ENCODE results near the gene MRPL20.
A peak's percentile ranks its signal among the peaks of the same experiment; 100 is the strongest.
"Not testable (repeated sequence)": the region's sequence is repeated elsewhere in the genome, so short reads cannot be mapped to it uniquely, and the experiment has no call there.

MRPL20 gene

GRCh38 chr1:1387098-1388077 lies 19.7 kb downstream of the MRPL20 start:
- Histone ChIP-seq H3K9ac (ENCODE audit: low read depth in 1 of 2, low read length in 2 of 2) (no peak overlapping the region), H3K36me3 (ENCODE audit: control insufficient read depth in 2 of 2, insufficient read depth in 2 of 2, low read length in 2 of 2) (peaks cover 54 to 62% of the 10 kb centered on the region in 2 donors)

GRCh38 chr1:1385931-1386330 lies 21.2 kb downstream of the MRPL20 start:
- Histone ChIP-seq H3K27ac (ENCODE audit: low read depth in 2 of 2, low read length in 2 of 2) (no peak overlapping the region), H3K4me3 (ENCODE audit: low read length in 2 of 2) (no peak overlapping the region), H3K36me3 (ENCODE audit: control insufficient read depth in 2 of 2, insufficient read depth in 2 of 2, low read length in 2 of 2) (peaks cover 42 to 55% of the 10 kb centered on the region in 2 donors), H3K9me3 (ENCODE audit: control insufficient read depth in 2 of 2, low read length in 2 of 2) (no peaks in the 10 kb centered on the region), H3K4me1 (ENCODE audit: control insufficient read depth in 2 of 2, insufficient read depth in 2 of 2, low read length in 2 of 2) (no peaks in the 10 kb centered on the region), H3K27me3 (ENCODE audit: control insufficient read depth in 2 of 2, insufficient read depth in 2 of 2, low read length in 2 of 2) (no peaks in the 10 kb centered on the region), H3K9ac (ENCODE audit: low read depth in 1 of 2, low read length in 2 of 2) (no peak overlapping the region)

More at GRCh38 chr1:1387098-1388077, 19.7 kb downstream of the MRPL20 start:
- H3K4me3 ChIP-seq (ENCODE audit: low read length in 2 of 2), result no peak overlapping the region
- no peaks in the 10 kb centered on the region for H3K4me1 ChIP-seq (ENCODE audit: control insufficient read depth in 2 of 2, insufficient read depth in 2 of 2, low read length in 2 of 2)
- no peaks in the 10 kb centered on the region for H3K9me3 ChIP-seq (ENCODE audit: control insufficient read depth in 2 of 2, low read length in 2 of 2)
- no peaks in the 10 kb centered on the region for H3K27me3 ChIP-seq (ENCODE audit: control insufficient read depth in 2 of 2, insufficient read depth in 2 of 2, low read length in 2 of 2)
- no peak overlapping the region for H3K27ac ChIP-seq (ENCODE audit: low read depth in 2 of 2, low read length in 2 of 2)

- H3K36me3 ChIP-seq (ENCODE audit: control insufficient read depth in 2 of 2, insufficient read depth in 2 of 2, low read length in 2 of 2), result peaks cover 36 to 49% of the 10 kb centered on the region in 2 donors
Measured at GRCh38 chr1:1385339-1385738, 21.8 kb downstream of the MRPL20 start.

DNA sequence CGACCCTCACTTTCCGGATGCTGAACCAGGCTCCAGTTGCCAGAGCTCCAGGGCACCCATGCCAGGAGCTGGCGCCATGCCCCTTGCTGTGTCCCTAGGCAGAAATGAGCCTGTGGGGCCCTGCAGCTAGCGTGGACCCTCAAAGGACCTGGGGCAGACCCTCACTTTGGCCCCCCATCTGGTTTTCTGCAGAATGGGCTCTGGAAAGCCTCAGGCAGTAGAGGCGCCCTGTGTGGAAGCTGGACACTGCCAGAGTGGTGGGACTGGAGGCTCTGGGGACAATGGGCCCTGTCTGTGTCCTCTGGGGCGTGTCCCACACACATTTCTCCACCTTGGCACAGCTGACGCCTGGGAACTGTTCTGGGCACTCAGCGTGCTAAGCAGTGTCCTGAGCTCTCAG lies 25.8 kb downstream of the MRPL20 start:
- Histone ChIP-seq H3K9me3 (ENCODE audit: control insufficient read depth in 2 of 2, low read length in 2 of 2) (no peaks in the 10 kb centered on the region), H3K4me1 (ENCODE audit: control insufficient read depth in 2 of 2, insufficient read depth in 2 of 2, low read length in 2 of 2) (no peaks in the 10 kb centered on the region), H3K9ac (ENCODE audit: low read depth in 1 of 2, low read length in 2 of 2) (no peak overlapping the region), H3K27ac (ENCODE audit: low read depth in 2 of 2, low read length in 2 of 2) (no peak overlapping the region), H3K27me3 (ENCODE audit: control insufficient read depth in 2 of 2, insufficient read depth in 2 of 2, low read length in 2 of 2) (no peaks in the 10 kb centered on the region), H3K4me3 (ENCODE audit: low read length in 2 of 2) (no peak overlapping the region), H3K36me3 (ENCODE audit: control insufficient read depth in 2 of 2, insufficient read depth in 2 of 2, low read length in 2 of 2) (peaks cover 6 to 13% of the 10 kb centered on the region in 2 donors)

More at GRCh38 chr1:1385339-1385738, 21.8 kb downstream of the MRPL20 start:
- H3K27ac ChIP-seq (ENCODE audit: low read depth in 2 of 2, low read length in 2 of 2); H3K9me3 ChIP-seq (ENCODE audit: control insufficient read depth in 2 of 2, low read length in 2 of 2); H3K27me3 ChIP-seq (ENCODE audit: control insufficient read depth in 2 of 2, insufficient read depth in 2 of 2, low read length in 2 of 2); H3K9ac ChIP-seq (ENCODE audit: low read depth in 1 of 2, low read length in 2 of 2); H3K4me3 ChIP-seq (ENCODE audit: low read length in 2 of 2); H3K4me1 ChIP-seq (ENCODE audit: control insufficient read depth in 2 of 2, insufficient read depth in 2 of 2, low read length in 2 of 2): not testable (repeated sequence)

DNA sequence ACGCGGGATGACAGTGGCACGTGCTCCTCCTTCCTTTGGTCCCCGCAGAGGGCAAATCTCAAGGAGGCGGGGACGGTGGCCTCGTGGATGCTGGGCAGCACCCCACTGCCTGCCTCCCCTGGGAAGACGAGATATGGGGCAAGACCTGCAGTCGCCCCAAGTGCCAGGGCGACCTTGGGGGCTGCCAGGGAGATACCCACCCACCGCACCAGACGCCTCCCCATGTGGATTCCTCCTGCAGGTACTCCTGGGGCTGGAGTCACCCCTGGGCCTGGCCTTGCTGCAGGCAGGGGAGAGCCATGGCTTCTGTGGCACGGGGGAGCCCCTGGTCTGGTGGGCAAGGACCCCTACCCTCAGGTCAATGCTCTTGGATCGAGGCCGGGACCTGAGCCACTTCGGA lies 26.2 kb downstream of the MRPL20 start:
- peaks cover 2 to 9% of the 10 kb centered on the region in 2 donors for H3K36me3 ChIP-seq (ENCODE audit: control insufficient read depth in 2 of 2, insufficient read depth in 2 of 2, low read length in 2 of 2)
- no peak overlapping the region for H3K27ac ChIP-seq (ENCODE audit: low read depth in 2 of 2, low read length in 2 of 2)
- H3K27me3 ChIP-seq (ENCODE audit: control insufficient read depth in 2 of 2, insufficient read depth in 2 of 2, low read length in 2 of 2), result no peaks in the 10 kb centered on the region
- no peaks in the 10 kb centered on the region for H3K4me1 ChIP-seq (ENCODE audit: control insufficient read depth in 2 of 2, insufficient read depth in 2 of 2, low read length in 2 of 2)
- no peak overlapping the region for H3K9ac ChIP-seq (ENCODE audit: low read depth in 1 of 2, low read length in 2 of 2)
- no peaks in the 10 kb centered on the region for H3K9me3 ChIP-seq (ENCODE audit: control insufficient read depth in 2 of 2, low read length in 2 of 2)
- H3K4me3 ChIP-seq (ENCODE audit: low read length in 2 of 2), result no peak overlapping the region

- Histone ChIP-seq H3K4me1 (ENCODE audit: control insufficient read depth in 2 of 2, insufficient read depth in 2 of 2, low read length in 2 of 2) (peaks cover 8 to 9% of the 10 kb centered on the region in 2 donors), H3K9me3 (ENCODE audit: control insufficient read depth in 2 of 2, low read length in 2 of 2) (no peaks in the 10 kb centered on the region), H3K27me3 (ENCODE audit: control insufficient read depth in 2 of 2, insufficient read depth in 2 of 2, low read length in 2 of 2) (no peaks in the 10 kb centered on the region)
Measured at GRCh38 chr1:1377540-1378205, 29.4 kb downstream of the MRPL20 start.

DNA sequence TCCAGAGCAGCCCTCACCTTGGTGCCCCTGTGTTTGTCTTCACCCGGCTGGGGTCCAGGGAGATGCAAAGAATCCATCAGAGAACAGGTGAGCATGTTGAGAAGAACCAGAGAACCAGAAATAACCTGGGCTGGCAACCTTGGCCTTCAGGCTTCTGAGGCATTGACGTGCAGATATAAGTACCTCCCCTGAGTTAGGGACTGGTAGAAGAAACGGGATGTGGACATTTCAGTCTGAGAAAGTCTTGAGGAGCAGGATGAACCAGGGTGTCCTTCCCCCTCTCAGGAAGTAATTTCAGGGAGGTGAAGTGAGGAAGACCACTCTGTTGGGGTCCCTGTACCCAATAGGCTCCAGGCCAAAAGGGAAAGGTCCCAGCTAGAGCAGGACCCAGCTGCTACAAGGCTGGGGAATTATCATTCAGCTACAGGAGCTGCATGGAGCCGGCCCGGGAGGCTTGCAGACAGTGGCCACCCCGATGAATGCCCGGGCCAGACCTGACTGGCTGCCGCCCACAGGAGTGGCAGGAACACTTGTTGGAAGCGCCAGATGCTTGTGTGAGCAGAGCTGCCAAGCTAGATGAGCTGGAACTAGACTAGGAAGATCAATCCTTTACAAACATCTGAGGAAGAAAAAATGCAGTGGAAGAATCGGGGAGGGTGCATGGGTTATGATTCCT lies 30.4 kb downstream of the MRPL20 start:
- H3K4me1 ChIP-seq (ENCODE audit: control insufficient read depth in 2 of 2, insufficient read depth in 2 of 2, low read length in 2 of 2), result peaks cover 8 to 15% of the 10 kb centered on the region in 2 donors
- no peaks in the 10 kb centered on the region for H3K27me3 ChIP-seq (ENCODE audit: control insufficient read depth in 2 of 2, insufficient read depth in 2 of 2, low read length in 2 of 2)
- no peak overlapping the region for H3K4me3 ChIP-seq (ENCODE audit: low read length in 2 of 2)
- peak overlapping the region in 1 of 2 donors; percentile 14 for H3K9ac ChIP-seq (ENCODE audit: low read depth in 1 of 2, low read length in 2 of 2)
- H3K36me3 ChIP-seq (ENCODE audit: control insufficient read depth in 2 of 2, insufficient read depth in 2 of 2, low read length in 2 of 2), result peaks cover 3 to 10% of the 10 kb centered on the region in 2 donors
- H3K9me3 ChIP-seq (ENCODE audit: control insufficient read depth in 2 of 2, low read length in 2 of 2), result no peaks in the 10 kb centered on the region
- H3K27ac ChIP-seq (ENCODE audit: low read depth in 2 of 2, low read length in 2 of 2), result no peak overlapping the region

More at GRCh38 chr1:1377540-1378205, 29.4 kb downstream of the MRPL20 start:
- H3K27ac ChIP-seq (ENCODE audit: low read depth in 2 of 2, low read length in 2 of 2), result no peak overlapping the region
- H3K36me3 ChIP-seq (ENCODE audit: control insufficient read depth in 2 of 2, insufficient read depth in 2 of 2, low read length in 2 of 2), result peaks cover 3 to 11% of the 10 kb centered on the region in 2 donors
- H3K4me3 ChIP-seq (ENCODE audit: low read length in 2 of 2), result no peak overlapping the region
- no peak overlapping the region for H3K9ac ChIP-seq (ENCODE audit: low read depth in 1 of 2, low read length in 2 of 2)

- Histone ChIP-seq H3K27ac (ENCODE audit: low read depth in 2 of 2, low read length in 2 of 2) (peak within 1 kb of the TSS; percentile 88 to 90), H3K36me3 (ENCODE audit: control insufficient read depth in 2 of 2, insufficient read depth in 2 of 2, low read length in 2 of 2) (peaks cover 3 to 6% of the 10 kb centered on the region in 2 donors), H3K27me3 (ENCODE audit: control insufficient read depth in 2 of 2, insufficient read depth in 2 of 2, low read length in 2 of 2) (no peaks in the 10 kb centered on the region), H3K4me3 (ENCODE audit: low read length in 2 of 2) (peak within 1 kb of the TSS; percentile 81 to 89), H3K9ac (ENCODE audit: low read depth in 1 of 2, low read length in 2 of 2) (peak within 1 kb of the TSS; percentile 89 to 91), H3K4me1 (ENCODE audit: control insufficient read depth in 2 of 2, insufficient read depth in 2 of 2, low read length in 2 of 2) (peaks cover 8 to 19% of the 10 kb centered on the region in 2 donors), H3K9me3 (ENCODE audit: control insufficient read depth in 2 of 2, low read length in 2 of 2) (no peaks in the 10 kb centered on the region)
Measured at GRCh38 chr1:1374929-1375662, 32.0 kb downstream of the MRPL20 start, which contains the start of gene AURKAIP1. Gene AURKAIP1 (minus strand): TSS chr1:1375207. CDS start chr1:1374756, 451 bp downstream.

GRCh38 chr1:1374589-1374928 lies 32.5 kb downstream of the MRPL20 start:
- H3K4me3 ChIP-seq (ENCODE audit: low read length in 2 of 2), result peak overlapping the region; percentile 81 to 89
- peaks cover 8 to 19% of the 10 kb centered on the region in 2 donors for H3K4me1 ChIP-seq (ENCODE audit: control insufficient read depth in 2 of 2, insufficient read depth in 2 of 2, low read length in 2 of 2)
- no peaks in the 10 kb centered on the region for H3K27me3 ChIP-seq (ENCODE audit: control insufficient read depth in 2 of 2, insufficient read depth in 2 of 2, low read length in 2 of 2)
- H3K9ac ChIP-seq (ENCODE audit: low read depth in 1 of 2, low read length in 2 of 2), result peak overlapping the region; percentile 89 to 91
- no peaks in the 10 kb centered on the region for H3K9me3 ChIP-seq (ENCODE audit: control insufficient read depth in 2 of 2, low read length in 2 of 2)
- H3K36me3 ChIP-seq (ENCODE audit: control insufficient read depth in 2 of 2, insufficient read depth in 2 of 2, low read length in 2 of 2), result peaks cover 3 to 6% of the 10 kb centered on the region in 2 donors
- peak overlapping the region; percentile 88 to 90 for H3K27ac ChIP-seq (ENCODE audit: low read depth in 2 of 2, low read length in 2 of 2)

Data from mucosa of rectum (tissue), 2 donors.